ENCODE measurements around the gene ASPG.
A peak's percentile ranks its signal among the peaks of the same experiment; 100 is the strongest.

Gene ASPG

GRCh38 chr14:104110491-104111209 is 25.1 kb downstream of the ASPG start:
- DNase-seq (ENCODE audit: low read depth), result no peak
- TF ChIP-seq, protein P1, sequence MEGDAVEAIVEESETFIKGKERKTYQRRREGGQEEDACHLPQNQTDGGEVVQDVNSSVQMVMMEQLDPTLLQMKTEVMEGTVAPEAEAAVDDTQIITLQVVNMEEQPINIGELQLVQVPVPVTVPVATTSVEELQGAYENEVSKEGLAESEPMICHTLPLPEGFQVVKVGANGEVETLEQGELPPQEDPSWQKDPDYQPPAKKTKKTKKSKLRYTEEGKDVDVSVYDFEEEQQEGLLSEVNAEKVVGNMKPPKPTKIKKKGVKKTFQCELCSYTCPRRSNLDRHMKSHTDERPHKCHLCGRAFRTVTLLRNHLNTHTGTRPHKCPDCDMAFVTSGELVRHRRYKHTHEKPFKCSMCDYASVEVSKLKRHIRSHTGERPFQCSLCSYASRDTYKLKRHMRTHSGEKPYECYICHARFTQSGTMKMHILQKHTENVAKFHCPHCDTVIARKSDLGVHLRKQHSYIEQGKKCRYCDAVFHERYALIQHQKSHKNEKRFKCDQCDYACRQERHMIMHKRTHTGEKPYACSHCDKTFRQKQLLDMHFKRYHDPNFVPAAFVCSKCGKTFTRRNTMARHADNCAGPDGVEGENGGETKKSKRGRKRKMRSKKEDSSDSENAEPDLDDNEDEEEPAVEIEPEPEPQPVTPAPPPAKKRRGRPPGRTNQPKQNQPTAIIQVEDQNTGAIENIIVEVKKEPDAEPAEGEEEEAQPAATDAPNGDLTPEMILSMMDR (IDR thresholded peaks at IDR 0.05; ENCODE audit: insufficient read depth, low read depth, low read length, missing control alignments), result no peak
- H3K4me3 ChIP-seq (ENCODE audit: low read length), result no peak overlapping the region

DNA sequence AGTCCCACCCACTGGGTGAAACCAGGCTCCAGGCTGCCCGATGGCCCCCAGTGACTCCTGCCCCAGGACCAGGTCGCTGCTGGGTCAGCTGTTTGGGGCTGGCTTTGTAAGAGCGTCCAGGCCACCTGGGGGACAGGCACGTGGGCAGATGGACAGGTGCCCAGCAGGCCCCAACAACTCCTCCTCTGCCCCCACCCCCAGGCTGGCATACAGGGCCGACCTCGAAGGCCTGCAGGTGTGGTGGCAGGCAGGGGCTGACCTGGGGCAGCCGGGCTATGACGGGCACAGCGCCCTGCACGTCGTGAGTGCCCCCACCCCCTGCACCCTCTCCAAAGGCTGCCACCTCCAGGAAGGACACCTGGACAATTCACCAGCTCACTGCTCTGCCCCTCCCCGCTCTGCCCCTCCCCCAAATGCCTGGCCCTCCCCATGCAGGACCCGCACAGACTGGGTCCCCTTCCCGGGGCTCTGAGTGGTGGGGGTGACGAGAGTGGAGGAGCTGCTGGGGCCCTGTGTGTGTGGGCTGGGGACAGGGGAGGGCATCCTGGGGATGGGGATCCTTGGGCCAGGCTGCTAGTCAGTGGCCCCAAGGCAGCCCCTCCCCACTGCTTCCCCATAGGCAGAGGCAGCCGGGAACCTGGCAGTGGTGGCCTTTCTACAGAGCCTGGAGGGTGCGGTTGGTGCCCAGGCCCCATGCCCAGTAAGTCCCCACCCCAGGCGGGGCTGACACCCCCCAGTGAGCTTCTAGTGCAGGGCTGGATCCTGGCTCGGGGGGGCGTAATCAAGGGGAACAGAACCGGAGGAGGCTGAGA is 26.0 kb downstream of the ASPG start:
- DNase-seq (ENCODE audit: low read depth), result no peak
- no peak overlapping the region for H3K4me3 ChIP-seq (ENCODE audit: low read length)
- TF ChIP-seq, protein P1 (IDR thresholded peaks at IDR 0.05; ENCODE audit: insufficient read depth, low read depth, low read length, missing control alignments), result no peak

DNA sequence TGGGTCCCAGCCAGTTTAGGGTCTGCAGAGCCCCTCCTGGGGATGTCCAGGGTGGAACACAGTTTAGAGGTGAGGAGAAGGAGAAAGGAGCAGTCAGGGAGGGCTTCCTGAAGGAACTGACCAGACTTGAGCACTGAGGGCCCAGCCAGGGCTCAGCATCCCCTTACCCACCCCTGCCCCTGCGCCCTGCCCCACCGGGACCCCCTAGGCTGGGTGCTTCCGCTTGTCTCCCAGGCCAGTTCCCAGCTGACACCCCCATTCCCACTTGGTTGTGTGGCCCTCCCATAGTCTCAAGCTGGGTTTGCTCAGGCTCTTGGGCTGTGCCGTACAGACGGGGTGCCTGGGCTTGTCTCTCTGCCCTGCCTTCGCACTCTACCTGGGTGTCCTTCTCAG is 26.6 kb downstream of the ASPG start:
- TF ChIP-seq, protein P1 (IDR thresholded peaks at IDR 0.05; ENCODE audit: insufficient read depth, low read depth, low read length, missing control alignments), result no peak
- H3K4me3 ChIP-seq (ENCODE audit: low read length), result no peak overlapping the region
- no peak for DNase-seq (ENCODE audit: low read depth)

DNA sequence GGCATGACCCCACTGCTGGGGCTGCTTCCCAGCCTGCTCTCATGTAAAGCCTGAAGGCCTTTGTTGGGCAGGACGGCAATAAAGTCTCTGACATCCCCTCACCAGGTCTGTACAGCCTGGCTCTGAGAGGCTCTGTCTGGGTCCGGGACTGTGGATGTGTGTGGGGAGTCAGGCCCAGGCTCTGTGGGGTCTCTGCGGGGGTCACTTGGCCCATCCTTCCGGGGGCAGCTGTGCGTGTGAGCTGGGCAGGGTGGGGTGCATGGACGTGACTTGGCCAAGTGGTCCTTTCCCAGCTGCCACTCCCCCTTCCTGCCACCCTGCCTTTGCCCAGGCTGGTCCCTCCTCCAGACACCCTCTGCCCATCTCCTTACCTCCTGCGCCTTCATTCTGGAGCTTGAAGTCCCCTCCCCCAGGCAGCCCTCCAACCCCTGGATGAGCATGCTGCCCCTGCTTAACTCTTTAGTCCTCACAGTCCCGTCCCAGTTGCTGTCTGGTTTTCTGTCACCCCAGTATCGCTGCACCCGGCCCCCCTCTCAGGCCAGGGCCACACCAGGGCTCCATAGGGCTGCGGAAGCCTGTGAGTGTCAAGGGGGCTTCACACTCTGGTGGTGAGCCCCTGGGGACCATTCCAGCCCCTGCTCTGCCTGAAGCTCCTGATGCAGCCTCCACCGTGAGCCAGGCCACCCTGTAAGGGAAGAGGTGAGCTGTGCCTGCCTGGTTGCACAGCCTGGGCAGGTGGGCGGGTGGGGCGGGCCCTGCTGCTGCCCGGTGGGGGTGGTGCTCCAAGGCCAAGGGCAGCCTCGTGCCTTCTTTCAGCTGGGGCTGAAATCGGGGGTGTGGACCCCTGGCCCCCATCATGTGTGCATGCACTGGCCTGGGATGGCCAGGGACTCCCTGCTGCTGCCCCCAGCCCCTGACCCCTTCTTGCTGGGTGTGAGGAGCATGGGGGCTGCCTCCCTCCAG is 27.4 kb downstream of the ASPG start:
- no peak for DNase-seq (ENCODE audit: low read depth)
- TF ChIP-seq, protein P1 (IDR thresholded peaks at IDR 0.05; ENCODE audit: insufficient read depth, low read depth, low read length, missing control alignments), result no peak
- H3K4me3 ChIP-seq (ENCODE audit: low read length), result no peak overlapping the region

- peak; percentile 57 for DNase-seq (ENCODE audit: low read depth)
- TF ChIP-seq, protein P1 (IDR thresholded peaks at IDR 0.05; ENCODE audit: insufficient read depth, low read depth, low read length, missing control alignments), result no peak
- H3K4me3 ChIP-seq (ENCODE audit: low read length), result no peak overlapping the region
These were observed 28.3 kb downstream of the ASPG start for GRCh38 chr14:104113631-104114420.

Measured in epithelial cell of esophagus (primary cell).